ENCODE results near the gene SLAMF6. TPM values are rescaled to one million over a fixed set of nuclear protein-coding genes. Genes with fewer than 3 reads are reported as not detected.

Gene SLAMF6
- total RNA-seq, 2 experiments from 2014 or later: 42.8 to 43.9 TPM

- no peaks in the 10 kb centered on the region for H3K9me3 Mint-ChIP-seq
- peaks cover 86% of the 10 kb centered on the region for H3K4me1 Mint-ChIP-seq (ENCODE audit: low read depth)
- ChIA-PET POLR2A (interaction anchor here (1.1 to 1.3 kb wide), 2 partner anchors 62 to 337 kb away, joined by 3 read pairs; no protein-coding TSS in a partner anchor), CTCF (interaction anchor here (3.2 kb wide), 1 partner anchor 10 kb away, joined by 14 read pairs; no protein-coding TSS in a partner anchor)
- intact Hi-C loops (cut with micrococcal nuclease): loop anchor here (5.0 kb wide), 1 partner anchor 183 kb away; no protein-coding TSS in a partner anchor
- peak overlapping the region; percentile 67 for H3K4me3 Mint-ChIP-seq
- peaks cover 9% of the 10 kb centered on the region for H3K36me3 Mint-ChIP-seq (ENCODE audit: low read depth)
- peak overlapping the region; percentile 98 for H3K27ac Mint-ChIP-seq
- TF ChIP-seq, protein P1, sequence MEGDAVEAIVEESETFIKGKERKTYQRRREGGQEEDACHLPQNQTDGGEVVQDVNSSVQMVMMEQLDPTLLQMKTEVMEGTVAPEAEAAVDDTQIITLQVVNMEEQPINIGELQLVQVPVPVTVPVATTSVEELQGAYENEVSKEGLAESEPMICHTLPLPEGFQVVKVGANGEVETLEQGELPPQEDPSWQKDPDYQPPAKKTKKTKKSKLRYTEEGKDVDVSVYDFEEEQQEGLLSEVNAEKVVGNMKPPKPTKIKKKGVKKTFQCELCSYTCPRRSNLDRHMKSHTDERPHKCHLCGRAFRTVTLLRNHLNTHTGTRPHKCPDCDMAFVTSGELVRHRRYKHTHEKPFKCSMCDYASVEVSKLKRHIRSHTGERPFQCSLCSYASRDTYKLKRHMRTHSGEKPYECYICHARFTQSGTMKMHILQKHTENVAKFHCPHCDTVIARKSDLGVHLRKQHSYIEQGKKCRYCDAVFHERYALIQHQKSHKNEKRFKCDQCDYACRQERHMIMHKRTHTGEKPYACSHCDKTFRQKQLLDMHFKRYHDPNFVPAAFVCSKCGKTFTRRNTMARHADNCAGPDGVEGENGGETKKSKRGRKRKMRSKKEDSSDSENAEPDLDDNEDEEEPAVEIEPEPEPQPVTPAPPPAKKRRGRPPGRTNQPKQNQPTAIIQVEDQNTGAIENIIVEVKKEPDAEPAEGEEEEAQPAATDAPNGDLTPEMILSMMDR (IDR thresholded peaks at IDR 0.05): no peak
- no peaks in the 10 kb centered on the region for H3K27me3 Mint-ChIP-seq
- DNase-seq: no peak
- ATAC-seq: peak; percentile 54
Observed at GRCh38 chr1:160459687-160460086, 63.4 kb downstream of the SLAMF6 start.

- DNase-seq: no peak
- intact Hi-C loops (cut with micrococcal nuclease): no loop called here
- POLR2A ChIA-PET: interaction anchor here (1.1 kb wide), 1 partner anchor 338 kb away, joined by 3 read pairs; no protein-coding TSS in a partner anchor
- H3K27ac Mint-ChIP-seq: peak overlapping the region; percentile 98
- CTCF ChIA-PET: interaction anchor here (3.2 kb wide), 1 partner anchor 11 kb away, joined by 14 read pairs; no protein-coding TSS in a partner anchor
- H3K36me3 Mint-ChIP-seq (ENCODE audit: low read depth): peaks cover 9% of the 10 kb centered on the region
- peaks cover 87% of the 10 kb centered on the region for H3K4me1 Mint-ChIP-seq (ENCODE audit: low read depth)
- H3K4me3 Mint-ChIP-seq: no peak overlapping the region
- H3K27me3 Mint-ChIP-seq: no peaks in the 10 kb centered on the region
- no peak for ATAC-seq
- no peaks in the 10 kb centered on the region for H3K9me3 Mint-ChIP-seq
- TF ChIP-seq, protein P1 (IDR thresholded peaks at IDR 0.05): no peak
Observed at GRCh38 chr1:160459056-160459455, 64.0 kb downstream of the SLAMF6 start.

- ChIA-PET CTCF (interaction anchor here (0.7 to 1.3 kb wide), 6 partner anchors 11 to 154 kb away, joined by 3 to 4 read pairs (median 3); no protein-coding TSS in a partner anchor), POLR2A (interaction anchor here (0.7 to 2.3 kb wide), 5 partner anchors 10 to 24 kb away, joined by 3 to 8 read pairs (median 5); no protein-coding TSS in a partner anchor)
- Mint-ChIP-seq H3K4me3 (peak overlapping the region; percentile 29), H3K4me1 (ENCODE audit: low read depth) (peaks cover 83% of the 10 kb centered on the region), H3K27ac (peak overlapping the region; percentile 92), H3K9me3 (peaks cover under 1% of the 10 kb centered on the region), H3K27me3 (no peaks in the 10 kb centered on the region), H3K36me3 (ENCODE audit: low read depth) (peaks cover 13% of the 10 kb centered on the region)
- intact Hi-C loops (cut with micrococcal nuclease): no loop called here
- no peak for DNase-seq
- TF ChIP-seq, protein P1 (IDR thresholded peaks at IDR 0.05): no peak
- ATAC-seq: no peak
Observed at GRCh38 chr1:160455153-160455517, 67.9 kb downstream of the SLAMF6 start.

DNA sequence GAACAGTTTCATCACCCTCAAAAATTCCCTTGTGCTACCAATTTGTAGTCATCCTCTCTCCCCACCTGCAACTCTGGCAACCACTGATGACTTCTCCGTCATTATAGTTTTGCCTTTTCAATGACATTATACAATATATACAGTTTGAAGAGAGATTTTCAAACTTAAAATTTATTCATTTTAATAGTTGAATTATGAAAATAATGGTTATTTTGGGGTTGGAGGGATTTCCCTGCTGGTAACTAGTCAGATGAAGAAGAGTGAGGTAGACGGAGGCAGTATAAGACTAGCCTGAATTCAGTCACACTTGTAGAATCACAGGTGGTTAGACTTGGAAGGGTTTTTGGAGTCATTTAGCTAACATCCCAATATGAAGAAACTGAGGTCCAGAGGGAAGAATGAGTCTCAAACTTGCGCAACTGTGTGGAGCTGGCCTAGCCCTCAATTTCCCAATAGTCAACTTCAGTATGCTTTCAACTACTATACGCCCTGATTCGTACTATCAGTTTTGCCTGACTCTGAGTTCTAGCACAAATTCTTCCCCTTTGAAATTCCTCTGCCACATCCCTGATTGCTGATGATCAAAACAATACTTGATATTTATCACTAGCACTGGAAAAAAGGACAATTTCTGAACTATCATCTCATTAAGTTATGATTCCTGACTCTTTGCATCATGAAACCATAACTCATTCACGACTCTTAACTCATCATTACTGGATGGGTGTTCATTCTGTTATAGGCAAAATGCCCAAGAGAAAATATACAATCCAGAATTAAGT, 68.5 kb downstream of the SLAMF6 start:
- ATAC-seq (peak; percentile 59), DNase-seq (no peak)
- TF ChIP-seq, protein P1 (IDR thresholded peaks at IDR 0.05): no peak
- peak overlapping the region; percentile 92 for H3K27ac Mint-ChIP-seq
- H3K36me3 Mint-ChIP-seq (ENCODE audit: low read depth): peaks cover 13% of the 10 kb centered on the region
- intact Hi-C loops (cut with micrococcal nuclease): loop anchor here (5.0 kb wide), 1 partner anchor 63 kb away; no protein-coding TSS in a partner anchor
- peak overlapping the region; percentile 9 for H3K4me3 Mint-ChIP-seq
- peaks cover 79% of the 10 kb centered on the region for H3K4me1 Mint-ChIP-seq (ENCODE audit: low read depth)
- CTCF ChIA-PET: interaction anchor here (0.7 to 1.2 kb wide), 5 partner anchors 12 to 154 kb away, joined by 3 to 4 read pairs (median 3); no protein-coding TSS in a partner anchor
- H3K27me3 Mint-ChIP-seq: no peaks in the 10 kb centered on the region
- POLR2A ChIA-PET: interaction anchor here (0.7 to 2.3 kb wide), 5 partner anchors 10 to 23 kb away, joined by 3 to 8 read pairs (median 5); no protein-coding TSS in a partner anchor
- H3K9me3 Mint-ChIP-seq: peaks cover 2% of the 10 kb centered on the region
